GM23338 (cell line): ENCODE measurements around the gene CPB2. TPM values are rescaled to one million over a fixed set of nuclear protein-coding genes. Genes with fewer than 3 reads are reported as not detected.

Experiments used
- ATAC-seq: fragments of 200-7000 bp; cut with Tn5 transposase; 3 replicates; pipeline ENCODE4 v1.9.1; 2020
- DNase-seq: peaks from one replicate; pipeline ENCODE4 v3.0.0-alpha.2; 2015; ENCODE audit warnings: low spot score
- H2AFZ ChIP-seq: fragments of 200-600 bp; sonication (generic); 2 replicates; pipeline ENCODE4 v1.8.0; 2016; ENCODE audit warnings: antibody characterized with exemption, mild to moderate bottlenecking, moderate library complexity
- H3F3A ChIP-seq: fragments of 200-600 bp; sonication (generic); replicated peaks from 2 replicates; pipeline ENCODE4 v1.8.0; 2017; ENCODE audit warnings: antibody characterized with exemption, mixed run types, low read depth
- H3K27ac ChIP-seq: fragments of 200-600 bp; sonication (generic); 2 replicates; pipeline ENCODE4 v1.6.1; 2016; ENCODE audit warnings: low read depth
- H3K27me3 ChIP-seq: fragments of 200-600 bp; sonication (generic); 2 replicates; pipeline ENCODE4 v1.8.0; 2016; ENCODE audit warnings: mild to moderate bottlenecking, mixed run types, moderate library complexity; ENCODE audit not compliant: insufficient read depth
- H3K36me3 ChIP-seq: fragments of 200-600 bp; sonication (generic); 2 replicates; pipeline ENCODE4 v1.8.0; 2016; ENCODE audit warnings: mild to moderate bottlenecking; ENCODE audit not compliant: insufficient read depth
- H3K4me1 ChIP-seq: fragments of 200-600 bp; sonication (generic); 2 replicates; pipeline ENCODE4 v1.8.0; 2016; ENCODE audit warnings: mild to moderate bottlenecking, moderate library complexity; ENCODE audit not compliant: insufficient read depth
- H3K4me2 ChIP-seq: fragments of 200-600 bp; sonication (generic); 2 replicates; pipeline ENCODE4 v1.7.1; 2017; ENCODE audit warnings: mixed run types
- H3K4me3 ChIP-seq: fragments of 200-600 bp; sonication (generic); 2 replicates; pipeline ENCODE4 v1.6.1; 2016; ENCODE audit warnings: mixed run types
- H3K79me2 ChIP-seq: fragments of 200-600 bp; sonication (generic); replicated peaks from 2 replicates; pipeline ENCODE4 v1.8.0; 2017; ENCODE audit warnings: mild to moderate bottlenecking; ENCODE audit not compliant: insufficient read depth
- H3K9me2 ChIP-seq: fragments of 200-600 bp; sonication (generic); 2 replicates; pipeline ENCODE4 v1.8.0; 2017; ENCODE audit not compliant: insufficient read depth
- H4K20me1 ChIP-seq: fragments of 200-600 bp; sonication (generic); replicated peaks from 2 replicates; pipeline ENCODE4 v1.8.0; 2017; ENCODE audit warnings: mild to moderate bottlenecking; ENCODE audit not compliant: insufficient read depth
- H3K27ac Mint-ChIP-seq: 2 replicates; pipeline ENCODE4 v1.8.0; 2020; ENCODE audit warnings: inconsistent platforms, mild to moderate bottlenecking, moderate library complexity, mixed read lengths
- H3K27me3 Mint-ChIP-seq: 3 replicates; pipeline ENCODE4 v1.8.0; 2022; ENCODE audit warnings: low read depth, mild to moderate bottlenecking, moderate library complexity, mixed read lengths, inconsistent platforms; ENCODE audit not compliant: insufficient read depth, poor library complexity
- H3K36me3 Mint-ChIP-seq: 3 replicates; pipeline ENCODE4 v1.8.0; 2021; ENCODE audit warnings: low read depth, mild to moderate bottlenecking, inconsistent platforms, moderate library complexity, mixed read lengths
- H3K4me1 Mint-ChIP-seq: 3 replicates; pipeline ENCODE4 v1.8.0; 2020; ENCODE audit warnings: mild to moderate bottlenecking, inconsistent platforms, mixed read lengths
- H3K4me3 Mint-ChIP-seq: 3 replicates; pipeline ENCODE4 v1.8.0; 2021; ENCODE audit warnings: moderate library complexity, mild to moderate bottlenecking, inconsistent platforms, mixed read lengths
- H3K9me3 Mint-ChIP-seq: 3 replicates; pipeline ENCODE4 v1.8.0; 2020; ENCODE audit warnings: moderate library complexity, mild to moderate bottlenecking, inconsistent platforms, mixed read lengths
- CREB1 ChIP-seq: fragments of 250-450 bp; sonication (Bioruptor Pico); IDR thresholded peaks from 2 replicates; pipeline ENCODE4 v1.5.0; 2020; ENCODE audit warnings: low read depth, mild to moderate bottlenecking, moderate library complexity
- EZH2phosphoT487 ChIP-seq: fragments of 200-600 bp; sonication (generic); IDR thresholded peaks from one replicate; pipeline ENCODE4 v1.8.1; 2018; ENCODE audit warnings: antibody characterized with exemption; ENCODE audit not compliant: unreplicated experiment
- JUNB ChIP-seq: IDR thresholded peaks from one replicate; pipeline ENCODE4 v1.6.1; 2016; ENCODE audit warnings: antibody characterized with exemption; ENCODE audit not compliant: unreplicated experiment
- NANOG ChIP-seq: IDR thresholded peaks from 2 replicates; pipeline ENCODE4 v1.6.1; 2016; ENCODE audit warnings: antibody characterized with exemption, borderline replicate concordance
- ZNF114 ChIP-seq: fragments of 250-450 bp; sonication (Bioruptor Pico); IDR thresholded peaks from 2 replicates; pipeline ENCODE4 v1.5.0; 2020; ENCODE audit warnings: mild to moderate bottlenecking, moderate library complexity
- ZNF331 ChIP-seq: fragments of 250-450 bp; sonication (Bioruptor Pico); IDR thresholded peaks from 2 replicates; pipeline ENCODE4 v1.5.0; 2020; ENCODE audit warnings: low read depth, mild to moderate bottlenecking, moderate library complexity
- polyA plus RNA-seq: library from polyadenylated mRNA; unstranded; fragments of >200 nt; fragmentation: Nextera tagmentation; extraction: Ambion mirVana; gene quantifications from 2 replicates; pipeline ENCODE4 v1.2.1, GENCODE V29; 2016
- total RNA-seq: library from RNA; depleted of rRNA; stranded (reverse); fragments of >200 nt; shearing (Covaris generic); gene quantifications from 2 replicates; pipeline ENCODE4 v1.2.3, GENCODE V29; 2014
- TF ChIP-seq, protein P1 (sequence below): fragments of 250-450 bp; sonication (Bioruptor Pico); IDR thresholded peaks from 2 replicates; pipeline ENCODE4 v1.5.0; 2020; ENCODE audit warnings: mild to moderate bottlenecking, moderate library complexity
- TF ChIP-seq, protein P2 (sequence below), 2 experiments: fragments of 200-600 bp in 1 of 2; sonication (generic) in 1 of 2; conservative IDR thresholded peaks; 2 replicates each; pipeline versions ENCODE4 v1.5.1 to v1.6.1; 2016 to 2017; ENCODE audit warnings: antibody characterized with exemption in 2 of 2, low read depth in 2 of 2, mild to moderate bottlenecking in 2 of 2, moderate library complexity in 1 of 2

Gene CPB2
- total and polyA plus RNA-seq, 2 experiments from 2014 or later, result 0.47 TPM; not detected in 1

DNA sequence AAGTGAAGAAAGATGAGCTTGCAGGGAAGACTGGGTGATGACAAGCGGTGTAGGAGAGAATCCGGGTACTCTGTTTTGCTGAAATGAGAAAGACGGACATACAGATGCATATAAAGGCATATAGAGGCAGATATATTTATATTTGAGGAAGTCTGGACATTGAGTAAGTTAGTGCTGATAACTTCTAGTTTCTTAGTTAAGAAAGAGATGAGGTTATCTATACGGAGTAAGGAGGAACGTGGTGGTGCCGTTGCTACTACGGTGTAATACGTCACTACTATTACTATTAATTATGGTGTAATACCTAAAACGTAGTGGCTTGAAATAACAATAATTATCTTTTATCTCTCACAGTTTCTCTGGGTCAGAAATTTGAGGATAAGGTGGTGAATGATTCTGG is 9.8 kb upstream of the CPB2 start:
- H3K4me3 ChIP-seq, result no peak overlapping the region
- H3K79me2 ChIP-seq, result no peaks in the 10 kb centered on the region
- H3K36me3 ChIP-seq, result no peaks in the 10 kb centered on the region
- no peaks in the 10 kb centered on the region for H4K20me1 ChIP-seq
- Mint-ChIP-seq H3K27me3 (no peaks in the 10 kb centered on the region), H3K27ac (no peak overlapping the region), H3K36me3 (no peaks in the 10 kb centered on the region), H3K9me3 (no peaks in the 10 kb centered on the region; the same call in 2 of the 3 replicates), H3K4me1 (peaks cover 4% of the 10 kb centered on the region), H3K4me3 (no peak overlapping the region)
- H3K4me1 ChIP-seq, result peaks cover 3% of the 10 kb centered on the region; the same call in 1 of the 2 replicates
- no peak overlapping the region for H2AFZ ChIP-seq
- H3K27me3 ChIP-seq, result no peaks in the 10 kb centered on the region
- no peaks in the 10 kb centered on the region for H3K9me2 ChIP-seq
- H3K27ac ChIP-seq, result no peak overlapping the region
- no peak overlapping the region for H3K4me2 ChIP-seq
- H3F3A ChIP-seq, result no peaks in the 10 kb centered on the region
- TF ChIP-seq JUNB (no peak), EZH2phosphoT487 (no peak), ZNF331 (CRISPR knock-in tag) (no peak), ZNF114 (CRISPR knock-in tag) (no peak), NANOG (no peak), CREB1 (CRISPR knock-in tag) (no peak)
- TF ChIP-seq, protein P1, sequence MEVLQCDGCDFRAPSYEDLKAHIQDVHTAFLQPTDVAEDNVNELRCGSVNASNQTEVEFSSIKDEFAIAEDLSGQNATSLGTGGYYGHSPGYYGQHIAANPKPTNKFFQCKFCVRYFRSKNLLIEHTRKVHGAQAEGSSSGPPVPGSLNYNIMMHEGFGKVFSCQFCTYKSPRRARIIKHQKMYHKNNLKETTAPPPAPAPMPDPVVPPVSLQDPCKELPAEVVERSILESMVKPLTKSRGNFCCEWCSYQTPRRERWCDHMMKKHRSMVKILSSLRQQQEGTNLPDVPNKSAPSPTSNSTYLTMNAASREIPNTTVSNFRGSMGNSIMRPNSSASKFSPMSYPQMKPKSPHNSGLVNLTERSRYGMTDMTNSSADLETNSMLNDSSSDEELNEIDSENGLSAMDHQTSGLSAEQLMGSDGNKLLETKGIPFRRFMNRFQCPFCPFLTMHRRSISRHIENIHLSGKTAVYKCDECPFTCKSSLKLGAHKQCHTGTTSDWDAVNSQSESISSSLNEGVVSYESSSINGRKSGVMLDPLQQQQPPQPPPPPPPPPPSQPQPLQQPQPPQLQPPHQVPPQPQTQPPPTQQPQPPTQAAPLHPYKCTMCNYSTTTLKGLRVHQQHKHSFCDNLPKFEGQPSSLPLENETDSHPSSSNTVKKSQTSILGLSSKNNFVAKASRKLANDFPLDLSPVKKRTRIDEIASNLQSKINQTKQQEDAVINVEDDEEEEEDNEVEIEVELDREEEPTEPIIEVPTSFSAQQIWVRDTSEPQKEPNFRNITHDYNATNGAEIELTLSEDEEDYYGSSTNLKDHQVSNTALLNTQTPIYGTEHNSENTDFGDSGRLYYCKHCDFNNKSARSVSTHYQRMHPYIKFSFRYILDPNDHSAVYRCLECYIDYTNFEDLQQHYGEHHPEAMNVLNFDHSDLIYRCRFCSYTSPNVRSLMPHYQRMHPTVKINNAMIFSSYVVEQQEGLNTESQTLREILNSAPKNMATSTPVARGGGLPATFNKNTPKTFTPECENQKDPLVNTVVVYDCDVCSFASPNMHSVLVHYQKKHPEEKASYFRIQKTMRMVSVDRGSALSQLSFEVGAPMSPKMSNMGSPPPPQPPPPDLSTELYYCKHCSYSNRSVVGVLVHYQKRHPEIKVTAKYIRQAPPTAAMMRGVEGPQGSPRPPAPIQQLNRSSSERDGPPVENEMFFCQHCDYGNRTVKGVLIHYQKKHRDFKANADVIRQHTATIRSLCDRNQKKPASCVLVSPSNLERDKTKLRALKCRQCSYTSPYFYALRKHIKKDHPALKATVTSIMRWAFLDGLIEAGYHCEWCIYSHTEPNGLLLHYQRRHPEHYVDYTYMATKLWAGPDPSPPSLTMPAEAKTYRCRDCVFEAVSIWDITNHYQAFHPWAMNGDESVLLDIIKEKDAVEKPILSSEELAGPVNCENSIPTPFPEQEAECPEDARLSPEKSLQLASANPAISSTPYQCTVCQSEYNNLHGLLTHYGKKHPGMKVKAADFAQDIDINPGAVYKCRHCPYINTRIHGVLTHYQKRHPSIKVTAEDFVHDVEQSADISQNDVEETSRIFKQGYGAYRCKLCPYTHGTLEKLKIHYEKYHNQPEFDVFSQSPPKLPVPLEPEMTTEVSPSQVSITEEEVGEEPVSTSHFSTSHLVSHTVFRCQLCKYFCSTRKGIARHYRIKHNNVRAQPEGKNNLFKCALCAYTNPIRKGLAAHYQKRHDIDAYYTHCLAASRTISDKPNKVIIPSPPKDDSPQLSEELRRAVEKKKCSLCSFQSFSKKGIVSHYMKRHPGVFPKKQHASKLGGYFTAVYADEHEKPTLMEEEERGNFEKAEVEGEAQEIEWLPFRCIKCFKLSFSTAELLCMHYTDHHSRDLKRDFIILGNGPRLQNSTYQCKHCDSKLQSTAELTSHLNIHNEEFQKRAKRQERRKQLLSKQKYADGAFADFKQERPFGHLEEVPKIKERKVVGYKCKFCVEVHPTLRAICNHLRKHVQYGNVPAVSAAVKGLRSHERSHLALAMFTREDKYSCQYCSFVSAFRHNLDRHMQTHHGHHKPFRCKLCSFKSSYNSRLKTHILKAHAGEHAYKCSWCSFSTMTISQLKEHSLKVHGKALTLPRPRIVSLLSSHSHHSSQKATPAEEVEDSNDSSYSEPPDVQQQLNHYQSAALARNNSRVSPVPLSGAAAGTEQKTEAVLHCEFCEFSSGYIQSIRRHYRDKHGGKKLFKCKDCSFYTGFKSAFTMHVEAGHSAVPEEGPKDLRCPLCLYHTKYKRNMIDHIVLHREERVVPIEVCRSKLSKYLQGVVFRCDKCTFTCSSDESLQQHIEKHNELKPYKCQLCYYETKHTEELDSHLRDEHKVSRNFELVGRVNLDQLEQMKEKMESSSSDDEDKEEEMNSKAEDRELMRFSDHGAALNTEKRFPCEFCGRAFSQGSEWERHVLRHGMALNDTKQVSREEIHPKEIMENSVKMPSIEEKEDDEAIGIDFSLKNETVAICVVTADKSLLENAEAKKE, result no peak
- TF ChIP-seq, protein P2, sequence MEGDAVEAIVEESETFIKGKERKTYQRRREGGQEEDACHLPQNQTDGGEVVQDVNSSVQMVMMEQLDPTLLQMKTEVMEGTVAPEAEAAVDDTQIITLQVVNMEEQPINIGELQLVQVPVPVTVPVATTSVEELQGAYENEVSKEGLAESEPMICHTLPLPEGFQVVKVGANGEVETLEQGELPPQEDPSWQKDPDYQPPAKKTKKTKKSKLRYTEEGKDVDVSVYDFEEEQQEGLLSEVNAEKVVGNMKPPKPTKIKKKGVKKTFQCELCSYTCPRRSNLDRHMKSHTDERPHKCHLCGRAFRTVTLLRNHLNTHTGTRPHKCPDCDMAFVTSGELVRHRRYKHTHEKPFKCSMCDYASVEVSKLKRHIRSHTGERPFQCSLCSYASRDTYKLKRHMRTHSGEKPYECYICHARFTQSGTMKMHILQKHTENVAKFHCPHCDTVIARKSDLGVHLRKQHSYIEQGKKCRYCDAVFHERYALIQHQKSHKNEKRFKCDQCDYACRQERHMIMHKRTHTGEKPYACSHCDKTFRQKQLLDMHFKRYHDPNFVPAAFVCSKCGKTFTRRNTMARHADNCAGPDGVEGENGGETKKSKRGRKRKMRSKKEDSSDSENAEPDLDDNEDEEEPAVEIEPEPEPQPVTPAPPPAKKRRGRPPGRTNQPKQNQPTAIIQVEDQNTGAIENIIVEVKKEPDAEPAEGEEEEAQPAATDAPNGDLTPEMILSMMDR (conservative IDR thresholded peaks at IDR 0.05; ENCODE audit: low read depth in 2 of 2), result no peak
- DNase-seq (no peak), ATAC-seq (no peak)
